Stimulated activated CD4-positive, alpha-beta T cell treated with anti-CD3 and anti-CD28 coated beads, Interleukin-2, amount 100 ng/mL, for 24 hours (primary cell): ENCODE measurements around the gene WBP1.
"Not testable (repeated sequence)": the region's sequence is repeated elsewhere in the genome, so short reads cannot be mapped to it uniquely, and the experiment has no call there.

Source experiments
- DNase-seq, 2 donors: peaks; one replicate each; pipeline ENCODE4 v3.0.0-alpha.2; 2020

The WBP1 gene

DNA sequence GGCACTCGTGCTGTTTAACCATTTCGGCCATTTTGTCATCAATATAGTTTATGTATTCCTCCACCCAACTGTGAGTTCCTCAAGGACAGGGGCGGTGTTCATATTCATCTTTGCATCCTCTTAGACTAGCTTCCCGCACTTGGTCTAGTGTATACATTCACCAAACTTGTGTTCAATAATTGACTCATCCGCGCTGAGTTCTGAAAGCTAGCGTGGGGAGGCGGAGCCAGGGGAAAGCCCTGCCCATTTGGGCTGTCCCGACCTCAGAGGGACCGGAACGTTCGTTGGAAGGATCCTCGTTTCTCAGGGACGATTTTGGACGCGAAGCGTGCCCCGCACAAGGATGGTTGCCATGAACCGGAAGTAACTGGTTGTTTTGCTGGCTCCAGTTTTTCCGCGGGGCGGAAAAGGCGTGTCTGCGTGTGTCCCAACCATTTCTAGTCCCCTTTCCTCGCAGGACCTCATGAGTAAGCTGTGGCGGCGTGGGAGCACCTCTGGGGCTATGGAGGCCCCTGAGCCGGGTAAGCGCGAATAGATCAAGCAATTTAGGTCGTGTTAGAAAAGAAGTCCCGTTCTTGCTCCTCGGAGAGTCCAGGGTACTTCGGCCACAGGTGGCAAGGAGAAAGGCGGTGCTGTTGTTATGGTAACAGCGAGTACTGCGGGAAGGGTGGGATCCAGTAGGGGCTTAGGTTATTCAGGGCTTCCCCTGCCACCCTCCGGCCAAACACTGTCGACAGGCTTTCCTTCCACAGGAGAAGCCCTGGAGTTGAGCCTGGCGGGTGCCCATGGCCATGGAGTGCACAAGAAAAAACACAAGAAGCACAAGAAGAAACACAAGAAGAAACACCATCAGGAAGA lies 3.4 kb upstream of the WBP1 start, which contains the start of gene INO80B:
TSS of gene INO80B (plus strand) at position 434 of the 858 bp plus-strand sequence. CDS start at position 464, 30 bp downstream.
- DNase-seq: peak; percentile 96 to 97

GRCh38 chr2:74457129-74457548 lies 1.1 kb upstream of the WBP1 start:
- no peak for DNase-seq

GRCh38 chr2:74457549-74458131 lies 598 bp upstream of the WBP1 start:
- DNase-seq: peak; percentile 82 to 84

DNA sequence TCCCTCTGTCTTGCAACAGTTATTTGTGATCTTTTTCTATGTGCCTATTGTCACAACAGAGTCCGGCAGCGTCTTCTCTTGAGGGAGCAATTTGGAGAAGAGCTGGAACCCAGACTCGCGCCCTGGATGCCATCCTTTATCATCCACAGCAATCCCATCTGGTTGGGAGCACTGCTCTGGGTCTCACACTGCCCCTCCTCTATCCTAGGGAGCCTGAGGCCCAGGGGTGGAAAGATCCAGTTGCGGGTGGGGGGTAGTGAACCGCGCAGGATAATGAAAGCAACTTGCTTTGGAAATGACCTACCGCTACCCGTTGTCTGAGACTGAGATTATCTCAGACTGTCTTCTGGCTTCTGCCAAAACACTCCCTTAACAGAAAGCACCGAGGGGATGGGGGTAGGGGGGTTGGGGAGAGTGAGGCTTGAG lies 713 bp downstream of the WBP1 start:
- DNase-seq: no peak

GRCh38 chr2:74459503-74460118 lies 1.4 kb downstream of the WBP1 start:
- not testable (repeated sequence) for DNase-seq

DNA sequence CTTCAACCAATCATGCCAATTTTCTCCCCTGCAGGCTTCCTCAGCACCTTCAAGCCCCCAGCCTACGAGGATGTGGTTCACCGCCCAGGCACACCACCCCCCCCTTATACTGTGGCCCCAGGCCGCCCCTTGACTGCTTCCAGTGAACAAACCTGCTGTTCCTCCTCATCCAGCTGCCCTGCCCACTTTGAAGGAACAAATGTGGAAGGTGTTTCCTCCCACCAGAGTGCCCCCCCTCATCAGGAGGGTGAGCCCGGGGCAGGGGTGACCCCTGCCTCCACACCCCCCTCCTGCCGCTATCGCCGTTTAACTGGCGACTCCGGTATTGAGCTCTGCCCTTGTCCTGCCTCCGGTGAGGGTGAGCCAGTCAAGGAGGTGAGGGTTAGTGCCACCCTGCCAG lies 1.9 kb downstream of the WBP1 start:
- DNase-seq: not testable (repeated sequence)

DNA sequence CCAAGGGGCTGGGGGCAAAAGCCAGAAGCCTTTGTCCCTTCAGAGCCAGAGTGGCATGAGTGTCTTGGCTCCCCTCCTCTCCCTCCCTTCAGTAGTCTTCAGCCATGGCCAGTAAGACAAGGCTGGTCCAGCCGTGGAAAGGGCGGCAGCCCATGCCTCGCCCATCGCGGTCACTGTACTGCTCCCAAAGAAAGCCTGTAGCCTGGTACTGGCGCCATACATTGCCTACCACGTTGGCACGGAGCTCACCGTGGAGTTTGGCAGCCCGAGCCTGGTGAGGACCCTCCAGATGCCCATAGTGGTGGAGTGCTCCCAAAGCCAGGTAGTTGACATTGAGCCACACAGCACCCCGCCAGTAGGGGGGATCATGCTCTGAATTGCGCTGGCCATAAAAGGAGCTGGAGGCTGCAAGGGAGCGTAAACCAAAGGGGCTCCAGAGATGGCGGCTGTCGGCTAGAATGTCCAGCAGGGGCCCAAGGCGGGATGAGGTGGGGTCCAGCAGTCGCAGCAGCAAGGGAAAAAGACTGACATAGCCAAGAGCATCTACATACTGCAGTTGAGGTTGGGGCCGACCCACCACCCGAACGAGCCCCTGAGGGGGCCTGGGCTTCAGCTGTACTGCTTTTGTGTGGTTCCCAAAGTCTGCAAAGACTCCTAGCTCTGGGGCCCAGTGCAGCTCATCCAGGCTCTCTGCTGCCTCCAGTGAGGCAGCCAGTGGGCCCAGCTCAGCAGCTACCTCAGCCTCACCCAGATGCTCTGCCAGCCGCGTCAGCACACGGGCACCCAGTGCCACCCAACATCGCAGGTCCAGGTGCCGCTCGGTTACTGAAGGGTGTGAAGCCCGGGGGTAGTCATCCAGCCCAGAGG lies 3.2 kb downstream of the WBP1 start:
- DNase-seq: no peak

DNA sequence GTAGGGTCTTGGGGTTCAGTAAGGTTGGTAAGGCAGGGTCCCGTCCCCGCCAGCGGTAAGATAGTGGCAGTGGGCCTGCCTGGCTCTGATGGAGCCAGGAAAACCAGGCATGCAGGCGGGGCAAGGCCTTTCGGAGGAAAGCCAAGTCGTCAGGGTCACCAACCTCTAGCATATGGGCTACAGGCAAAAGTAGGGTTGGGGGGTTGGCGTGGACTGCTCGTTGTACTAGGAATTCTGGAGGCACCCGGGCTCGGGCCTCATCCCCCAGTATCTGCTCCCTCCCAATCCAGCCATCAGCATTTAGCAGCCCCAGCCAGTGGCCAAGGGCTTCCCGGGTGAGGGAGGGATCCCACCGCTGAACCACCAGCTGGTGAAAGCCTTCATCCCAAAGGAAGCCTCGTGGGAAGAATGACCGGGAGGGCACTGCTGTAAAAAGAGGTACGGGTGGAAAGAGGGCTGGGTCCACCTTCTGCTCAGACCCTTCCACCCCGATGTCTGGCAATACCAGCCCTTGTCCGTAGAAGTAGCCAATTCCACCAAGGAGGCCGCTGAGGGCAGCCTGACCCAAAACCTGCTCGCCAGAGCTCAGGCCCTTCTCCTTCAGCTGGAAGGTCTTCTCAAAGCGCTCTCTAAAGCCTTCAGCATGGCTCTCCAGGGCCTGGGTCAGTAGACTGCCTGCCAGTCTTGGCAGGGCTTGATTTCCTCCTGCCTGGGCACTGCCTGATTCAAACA lies 4.0 kb downstream of the WBP1 start:
- no peak for DNase-seq

- no peak for DNase-seq
Observed at GRCh38 chr2:74462786-74463105, 4.5 kb downstream of the WBP1 start.

- DNase-seq: no peak
Observed at GRCh38 chr2:74464406-74464805, 6.2 kb downstream of the WBP1 start.

DNA sequence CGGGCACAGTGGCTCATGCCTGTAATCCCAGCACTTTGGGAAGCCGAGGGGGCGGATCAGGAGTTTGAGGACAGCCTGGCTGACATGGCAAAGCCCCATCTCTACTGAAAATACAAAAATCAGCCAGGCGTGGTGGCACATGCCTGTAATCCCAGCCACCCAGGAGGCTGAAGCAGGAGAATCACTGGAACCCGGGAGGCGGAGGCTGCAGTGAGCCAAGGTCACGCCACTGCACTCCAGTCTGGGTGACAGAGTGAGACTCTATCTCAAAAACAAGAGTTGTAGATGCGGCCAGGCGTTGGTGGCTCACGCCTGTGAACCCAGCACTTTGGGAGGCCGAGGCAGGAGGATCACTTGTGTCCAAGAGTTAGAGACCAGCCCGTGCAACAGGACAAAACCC lies 12.5 kb downstream of the WBP1 start:
- not testable (repeated sequence) for DNase-seq

DNA sequence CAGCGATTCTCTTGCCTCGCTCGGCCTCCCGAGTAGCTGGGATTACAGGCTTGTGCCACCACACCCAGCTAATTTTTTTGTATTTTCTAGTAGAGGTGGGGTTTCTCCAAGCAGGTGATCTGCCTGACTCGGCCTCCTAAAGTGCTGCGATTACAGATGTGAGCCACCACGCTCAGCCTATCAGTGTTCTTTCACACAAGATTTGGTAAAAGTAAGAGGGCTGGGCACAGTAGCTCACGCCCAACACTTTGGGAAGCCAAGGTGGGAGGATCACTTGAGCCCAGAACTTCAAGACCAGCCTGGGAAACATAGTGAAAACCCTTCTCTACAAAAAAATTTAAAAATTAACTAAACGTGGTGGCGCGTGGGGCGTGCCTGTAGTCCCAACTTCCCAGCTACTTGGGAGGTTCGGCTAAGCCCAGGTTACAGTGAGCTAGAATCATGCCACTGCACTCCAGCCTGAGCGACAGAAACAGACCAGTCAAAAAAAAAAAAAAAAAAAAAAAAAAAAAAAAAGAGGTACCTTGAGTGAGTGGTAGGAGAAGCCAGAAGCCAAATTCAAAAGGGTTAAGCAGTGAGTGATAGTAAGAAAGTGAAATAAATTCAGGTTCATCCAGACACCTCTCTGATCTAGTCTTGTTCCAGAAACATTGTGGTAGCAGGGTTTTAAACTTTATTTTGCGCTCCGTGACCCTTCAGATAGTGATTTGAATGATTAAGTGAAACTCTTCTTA lies 13.3 kb downstream of the WBP1 start:
- DNase-seq: no peak

GRCh38 chr2:74472086-74472944 lies 14.1 kb downstream of the WBP1 start, which contains the start of gene MRPL53:
Gene MRPL53, minus strand, starts transcription at chr2:74472680. Its CDS starts 20 bp downstream, at chr2:74472660.
- peak; percentile 97 to 98 for DNase-seq

- no peak for DNase-seq
Observed at GRCh38 chr2:74472945-74473258, 14.7 kb downstream of the WBP1 start.

DNA sequence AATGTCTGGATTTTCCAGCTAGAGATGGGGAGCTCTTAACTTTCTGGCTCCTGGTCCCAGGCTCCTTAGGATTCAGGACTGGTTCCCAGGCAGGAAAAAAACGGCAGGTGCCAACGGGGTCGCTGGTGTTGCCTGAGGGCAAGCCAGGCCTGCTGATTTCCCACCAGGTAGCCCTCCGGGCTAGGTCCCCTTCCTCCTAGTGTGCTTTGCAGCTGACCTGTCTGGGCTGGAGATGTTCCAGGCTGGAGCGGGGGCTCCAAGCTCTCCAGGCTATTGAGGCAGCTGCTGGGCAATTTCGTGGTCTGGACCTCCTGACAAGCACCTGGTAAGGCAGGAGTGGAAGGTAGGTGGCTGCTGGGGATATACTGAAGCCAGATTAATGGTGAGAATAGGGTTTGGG lies 16.2 kb downstream of the WBP1 start:
- no peak for DNase-seq

DNA sequence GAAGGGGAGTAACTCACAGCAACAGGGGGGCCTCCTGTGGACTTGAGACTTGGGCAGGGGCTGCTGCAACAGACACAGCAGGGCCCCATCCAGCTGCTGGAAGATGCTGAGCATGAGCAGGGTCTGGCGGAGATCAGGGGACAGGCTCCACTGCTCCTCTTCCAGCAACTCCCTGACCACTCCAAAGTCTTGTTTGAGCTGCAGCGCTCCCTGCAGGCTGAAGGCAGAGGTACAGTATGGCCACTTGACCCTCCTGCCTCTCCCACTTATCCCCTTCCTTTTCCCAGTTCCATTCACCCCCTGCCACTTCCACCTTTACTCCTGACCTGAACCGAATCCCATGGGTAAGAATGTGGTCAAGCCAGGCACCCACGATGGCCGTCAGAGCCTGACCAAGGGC lies 16.7 kb downstream of the WBP1 start:
- DNase-seq: no peak

GRCh38 chr2:74481431-74481830 lies 23.2 kb downstream of the WBP1 start:
- DNase-seq: no peak

DNA sequence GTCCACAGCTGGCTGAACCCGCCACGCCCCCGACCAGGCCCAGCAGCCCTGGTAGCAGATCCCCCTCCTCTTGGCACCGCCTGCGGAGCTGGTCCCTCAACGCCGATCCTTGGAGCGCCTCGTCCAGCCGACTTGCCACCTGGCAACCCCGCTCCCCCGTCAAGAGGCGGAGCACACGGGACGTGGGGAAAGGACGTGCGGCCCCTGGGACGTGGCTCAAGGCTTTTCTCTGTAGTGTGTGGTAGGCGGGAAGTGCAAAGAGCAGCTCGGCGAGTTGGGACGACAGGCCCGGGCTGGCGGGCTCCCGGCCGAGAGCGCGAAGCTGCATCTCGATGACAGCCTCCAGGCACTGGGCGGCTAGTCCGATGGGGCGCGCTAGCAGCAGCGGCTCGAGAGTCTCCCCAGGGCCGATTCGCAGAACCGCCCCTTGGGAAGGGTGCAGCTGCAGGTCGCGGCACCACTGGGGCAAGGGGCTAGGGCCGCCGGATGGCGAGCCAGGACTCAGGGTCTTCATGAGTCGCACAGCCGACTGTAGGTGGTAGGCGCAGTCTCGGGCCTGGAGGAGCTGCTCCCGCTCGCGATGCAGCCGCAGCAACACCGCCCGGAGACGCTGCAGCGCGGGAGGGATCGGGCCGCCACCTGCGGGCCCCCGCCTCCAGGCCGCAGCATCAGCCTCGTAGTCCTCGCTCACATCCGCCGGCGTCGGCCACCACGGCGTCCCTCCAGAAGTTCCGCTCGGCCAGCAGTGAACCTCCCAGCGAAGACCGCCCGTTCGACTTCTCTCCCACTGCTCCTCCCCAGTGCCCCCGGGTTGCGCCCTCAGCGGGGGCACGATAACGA lies 23.9 kb downstream of the WBP1 start:
- peak; percentile 61 to 63 for DNase-seq

GRCh38 chr2:74482801-74483674 lies 24.8 kb downstream of the WBP1 start, which contains the start of the genes CCDC142 and TTC31:
Gene CCDC142, minus strand, starts transcription at chr2:74482998. Its CDS starts 161 bp downstream, at chr2:74482837.
Gene TTC31, plus strand, starts transcription at chr2:74483081. Its CDS starts 15 bp downstream, at chr2:74483096.
- DNase-seq: peak; percentile 94
